ENCODE data around the gene GRIK5. TPM values are rescaled to one million over a fixed set of nuclear protein-coding genes. Genes with fewer than 3 reads are reported as not detected.

Gene GRIK5
- total RNA-seq, 1 donor from 2014 or later: 15.5 TPM

DNA sequence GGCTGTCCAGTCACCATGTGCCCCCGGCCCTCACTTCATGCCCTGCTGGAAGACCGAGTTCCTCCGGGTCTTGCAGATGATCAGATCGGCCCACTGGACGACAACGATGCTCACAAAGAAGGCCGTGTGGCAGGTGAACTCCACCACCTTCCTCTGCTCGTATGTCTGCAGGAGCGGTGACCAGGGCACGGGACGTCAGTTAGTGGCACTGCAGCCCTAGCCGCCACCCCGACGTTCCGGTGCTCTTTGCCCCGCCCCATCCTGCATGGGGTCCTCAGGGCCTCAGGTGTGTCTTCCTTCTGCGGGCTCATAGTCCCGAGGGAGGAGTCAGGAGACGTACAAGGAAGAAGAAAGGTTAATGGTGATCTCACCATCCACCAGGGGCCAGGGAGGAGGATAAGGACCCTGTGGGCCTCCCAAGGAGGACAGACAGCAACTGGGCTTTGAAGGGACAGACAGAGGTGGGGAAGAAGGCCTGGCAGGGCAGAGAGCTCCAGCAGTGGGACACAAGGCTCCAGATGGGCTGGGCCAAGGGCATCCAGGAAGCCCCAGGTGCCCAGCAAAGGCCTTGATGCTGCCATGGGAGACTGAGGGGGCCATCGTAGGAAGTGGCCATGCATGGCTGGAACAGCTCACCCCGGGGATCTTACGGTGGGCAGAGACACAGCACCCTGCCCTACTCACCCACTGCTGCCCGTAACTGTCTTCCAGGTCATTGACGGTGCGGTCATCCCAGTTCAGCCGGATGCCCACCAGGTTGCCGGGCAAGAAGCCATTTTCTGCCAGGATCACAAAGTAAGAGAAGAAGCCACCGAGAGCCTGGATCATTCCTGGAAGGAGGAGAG, 101.0 kb downstream of the GRIK5 start:
- Histone ChIP-seq H3K4me1 (no peaks in the 10 kb centered on the region), H3K4me3 (no peak overlapping the region), H3K27me3 (no peaks in the 10 kb centered on the region), H3K9me3 (no peaks in the 10 kb centered on the region), H3K27ac (no peak overlapping the region), H3K36me3 (no peaks in the 10 kb centered on the region)
- intact Hi-C loops (cut with DNase I): no loop called here
- TF ChIP-seq, protein P1, sequence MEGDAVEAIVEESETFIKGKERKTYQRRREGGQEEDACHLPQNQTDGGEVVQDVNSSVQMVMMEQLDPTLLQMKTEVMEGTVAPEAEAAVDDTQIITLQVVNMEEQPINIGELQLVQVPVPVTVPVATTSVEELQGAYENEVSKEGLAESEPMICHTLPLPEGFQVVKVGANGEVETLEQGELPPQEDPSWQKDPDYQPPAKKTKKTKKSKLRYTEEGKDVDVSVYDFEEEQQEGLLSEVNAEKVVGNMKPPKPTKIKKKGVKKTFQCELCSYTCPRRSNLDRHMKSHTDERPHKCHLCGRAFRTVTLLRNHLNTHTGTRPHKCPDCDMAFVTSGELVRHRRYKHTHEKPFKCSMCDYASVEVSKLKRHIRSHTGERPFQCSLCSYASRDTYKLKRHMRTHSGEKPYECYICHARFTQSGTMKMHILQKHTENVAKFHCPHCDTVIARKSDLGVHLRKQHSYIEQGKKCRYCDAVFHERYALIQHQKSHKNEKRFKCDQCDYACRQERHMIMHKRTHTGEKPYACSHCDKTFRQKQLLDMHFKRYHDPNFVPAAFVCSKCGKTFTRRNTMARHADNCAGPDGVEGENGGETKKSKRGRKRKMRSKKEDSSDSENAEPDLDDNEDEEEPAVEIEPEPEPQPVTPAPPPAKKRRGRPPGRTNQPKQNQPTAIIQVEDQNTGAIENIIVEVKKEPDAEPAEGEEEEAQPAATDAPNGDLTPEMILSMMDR (IDR thresholded peaks at IDR 0.05): no peak
- no peak for DNase-seq (ENCODE audit: low spot score in 2 of 2)

DNA sequence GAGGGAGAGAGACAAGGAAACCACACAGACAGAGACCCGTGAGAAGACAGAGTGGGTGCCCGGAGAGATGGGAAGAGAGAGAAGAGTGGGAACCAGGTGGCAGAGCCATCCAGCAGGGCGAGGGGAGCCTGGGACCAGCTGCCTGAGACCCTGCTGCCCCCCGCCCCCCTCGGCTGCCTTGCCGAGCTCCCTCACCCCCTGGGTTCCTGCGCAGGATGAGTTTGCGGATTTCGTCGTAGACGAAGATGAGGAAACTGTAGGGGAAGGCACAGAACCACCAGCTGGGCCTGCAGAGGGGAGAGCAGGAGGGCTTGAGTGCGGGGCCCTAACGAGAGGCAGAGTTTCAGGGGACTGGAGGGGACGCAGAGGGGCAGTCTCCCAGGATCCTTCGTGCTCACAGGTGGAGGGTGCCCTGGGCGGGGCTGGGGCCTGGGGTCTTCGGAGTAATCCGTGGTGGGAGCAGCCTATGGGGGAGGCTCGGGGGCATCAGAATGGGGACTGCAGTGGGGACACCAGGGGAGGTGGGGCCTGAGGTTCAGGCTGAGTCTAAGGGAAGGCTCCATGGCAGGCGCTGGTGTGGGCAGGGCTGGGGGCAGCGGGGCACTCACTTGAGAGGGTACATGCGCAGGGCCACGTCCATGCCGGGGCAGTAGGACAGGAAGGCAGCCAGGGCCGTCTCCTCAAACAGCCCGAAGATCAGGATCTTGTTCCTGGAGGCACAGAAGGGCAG, 102.8 kb downstream of the GRIK5 start:
- TF ChIP-seq, protein P1 (IDR thresholded peaks at IDR 0.05): no peak
- intact Hi-C loops (cut with DNase I): no loop called here
- DNase-seq (ENCODE audit: low spot score in 2 of 2): no peak
- H3K9me3 ChIP-seq: no peaks in the 10 kb centered on the region
- H3K27me3 ChIP-seq: no peaks in the 10 kb centered on the region
- no peaks in the 10 kb centered on the region for H3K4me1 ChIP-seq
- no peak overlapping the region for H3K4me3 ChIP-seq
- H3K27ac ChIP-seq: no peak overlapping the region
- H3K36me3 ChIP-seq: no peaks in the 10 kb centered on the region

DNA sequence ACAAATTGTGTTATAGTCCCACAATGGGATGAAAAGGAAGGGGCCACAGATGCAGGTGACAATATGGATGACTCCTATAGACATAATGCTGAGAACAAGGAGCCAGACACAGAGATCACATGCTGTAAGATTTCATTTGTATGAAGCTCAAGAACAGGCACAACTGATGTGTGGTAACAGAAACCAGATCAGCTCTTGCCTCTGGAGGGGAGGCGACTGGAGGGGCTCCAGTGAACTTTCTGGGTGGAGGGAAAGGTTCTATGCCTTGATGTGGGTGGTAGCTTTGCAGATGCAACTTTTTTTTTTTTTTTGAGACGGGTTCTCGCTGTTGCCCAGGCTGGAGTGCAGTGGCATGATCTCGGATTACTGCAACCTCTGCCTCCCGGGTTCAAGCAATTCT, 104.9 kb downstream of the GRIK5 start:
- Histone ChIP-seq H3K27me3 (no peaks in the 10 kb centered on the region), H3K4me1 (no peaks in the 10 kb centered on the region), H3K4me3 (no peak overlapping the region), H3K9me3 (no peaks in the 10 kb centered on the region), H3K27ac (no peak overlapping the region), H3K36me3 (no peaks in the 10 kb centered on the region)
- TF ChIP-seq, protein P1 (IDR thresholded peaks at IDR 0.05): no peak
- no peak for DNase-seq (ENCODE audit: low spot score in 2 of 2)
- intact Hi-C loops (cut with DNase I): no loop called here

DNA sequence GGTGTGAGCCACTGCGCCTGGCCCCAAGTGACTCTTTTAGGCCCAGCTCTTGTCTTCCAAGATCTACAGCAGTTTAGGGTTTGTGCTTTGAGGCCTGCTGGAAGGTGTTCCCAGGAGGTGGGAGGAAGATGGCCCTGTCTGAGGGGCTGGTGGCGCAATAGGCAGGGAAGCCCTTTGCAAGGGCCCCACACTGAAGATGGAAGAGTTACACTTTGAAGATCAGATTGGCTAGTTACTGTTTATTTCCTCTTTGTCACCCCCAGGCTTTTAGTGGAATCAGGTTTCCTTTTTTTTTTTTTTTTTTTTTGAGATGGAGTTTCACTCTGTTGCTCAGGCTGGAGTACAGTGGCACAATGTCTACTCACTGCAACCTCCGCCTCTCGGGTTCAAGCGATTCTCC, 109.0 kb downstream of the GRIK5 start:
- Histone ChIP-seq H3K36me3 (peaks cover 10 to 12% of the 10 kb centered on the region in 2 donors), H3K27me3 (no peaks in the 10 kb centered on the region), H3K4me3 (no peak overlapping the region), H3K9me3 (no peaks in the 10 kb centered on the region), H3K4me1 (peaks cover 3 to 9% of the 10 kb centered on the region in 2 donors), H3K27ac (no peak overlapping the region)
- DNase-seq (ENCODE audit: low spot score in 2 of 2): no peak
- intact Hi-C loops (cut with DNase I): no loop called here
- TF ChIP-seq, protein P1 (IDR thresholded peaks at IDR 0.05): no peak

DNA sequence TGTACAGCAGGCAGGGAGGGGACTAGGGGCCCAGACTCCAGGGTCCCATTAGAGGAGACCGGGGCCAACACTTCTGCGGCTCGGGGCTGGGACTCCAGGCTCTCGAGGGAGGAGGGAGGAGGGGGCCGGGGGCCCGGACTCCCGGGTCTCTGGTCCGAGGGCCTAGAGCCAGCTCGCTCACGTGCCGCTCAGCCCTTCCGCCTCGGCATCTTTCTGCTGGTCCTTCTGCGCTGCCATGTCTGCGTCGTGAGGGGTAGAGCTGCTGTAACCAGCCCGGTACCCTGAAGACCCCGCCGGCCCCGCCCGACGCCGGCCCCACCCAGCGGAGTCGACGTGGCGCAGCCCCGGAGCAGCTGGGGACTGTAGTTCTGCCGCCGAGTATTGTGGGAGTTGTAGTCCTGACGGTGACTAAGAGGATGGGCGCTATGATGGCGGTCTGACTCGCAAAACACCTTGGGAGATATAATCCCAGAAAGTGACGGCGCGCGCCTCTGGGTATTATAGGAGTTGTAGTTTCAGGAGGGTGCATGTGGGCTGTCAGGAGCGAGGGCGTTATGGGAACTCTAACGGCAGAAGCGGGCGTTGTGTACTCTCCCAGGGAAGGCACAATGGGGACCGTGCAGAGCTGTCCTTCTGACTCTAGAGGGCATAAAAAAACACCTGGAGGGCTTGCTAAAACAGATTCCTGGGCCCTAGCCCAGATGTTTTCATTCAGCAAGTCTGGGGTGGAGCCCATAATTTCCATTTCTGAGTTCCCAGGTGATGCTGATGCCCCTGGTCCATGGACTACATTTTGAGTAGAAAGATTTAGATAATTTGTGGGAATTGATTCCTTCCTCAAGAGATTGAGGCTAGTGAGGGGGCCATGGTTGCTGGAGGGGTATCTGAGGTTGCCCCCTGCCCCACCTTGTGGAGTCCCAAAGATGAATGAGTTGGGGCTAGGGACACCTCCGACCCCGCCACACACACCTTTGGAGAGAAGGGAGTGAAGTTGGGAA, 110.7 kb downstream of the GRIK5 start, which contains the start of gene RABAC1:
Gene RABAC1, minus strand, starts transcription at position 266 of the 998 bp plus-strand sequence. Its CDS starts 29 bp downstream, at position 237.
- peaks cover 3 to 9% of the 10 kb centered on the region in 2 donors for H3K4me1 ChIP-seq
- intact Hi-C loops (cut with DNase I): loop anchor here (1.0 to 10.0 kb wide), 5 partner anchors 75 to 1635 kb away; partner anchors contain the start of genes GSK3A, IRGQ, MEGF8 and ZNF576
- no peaks in the 10 kb centered on the region for H3K9me3 ChIP-seq
- no peaks in the 10 kb centered on the region for H3K27me3 ChIP-seq
- H3K36me3 ChIP-seq: peaks cover 14 to 18% of the 10 kb centered on the region in 2 donors
- peak within 1 kb of the TSS; percentile 92 to 93 for H3K27ac ChIP-seq
- peak within 1 kb of the TSS; percentile 83 to 96 for H3K4me3 ChIP-seq
- peak; percentile 64 to 95 for DNase-seq (ENCODE audit: low spot score in 2 of 2)
- TF ChIP-seq, protein P1 (IDR thresholded peaks at IDR 0.05): no peak

All from ascending aorta (tissue), 2 donors.